Measurements from ENCODE around the gene NUTM1.

The NUTM1 gene

DNA sequence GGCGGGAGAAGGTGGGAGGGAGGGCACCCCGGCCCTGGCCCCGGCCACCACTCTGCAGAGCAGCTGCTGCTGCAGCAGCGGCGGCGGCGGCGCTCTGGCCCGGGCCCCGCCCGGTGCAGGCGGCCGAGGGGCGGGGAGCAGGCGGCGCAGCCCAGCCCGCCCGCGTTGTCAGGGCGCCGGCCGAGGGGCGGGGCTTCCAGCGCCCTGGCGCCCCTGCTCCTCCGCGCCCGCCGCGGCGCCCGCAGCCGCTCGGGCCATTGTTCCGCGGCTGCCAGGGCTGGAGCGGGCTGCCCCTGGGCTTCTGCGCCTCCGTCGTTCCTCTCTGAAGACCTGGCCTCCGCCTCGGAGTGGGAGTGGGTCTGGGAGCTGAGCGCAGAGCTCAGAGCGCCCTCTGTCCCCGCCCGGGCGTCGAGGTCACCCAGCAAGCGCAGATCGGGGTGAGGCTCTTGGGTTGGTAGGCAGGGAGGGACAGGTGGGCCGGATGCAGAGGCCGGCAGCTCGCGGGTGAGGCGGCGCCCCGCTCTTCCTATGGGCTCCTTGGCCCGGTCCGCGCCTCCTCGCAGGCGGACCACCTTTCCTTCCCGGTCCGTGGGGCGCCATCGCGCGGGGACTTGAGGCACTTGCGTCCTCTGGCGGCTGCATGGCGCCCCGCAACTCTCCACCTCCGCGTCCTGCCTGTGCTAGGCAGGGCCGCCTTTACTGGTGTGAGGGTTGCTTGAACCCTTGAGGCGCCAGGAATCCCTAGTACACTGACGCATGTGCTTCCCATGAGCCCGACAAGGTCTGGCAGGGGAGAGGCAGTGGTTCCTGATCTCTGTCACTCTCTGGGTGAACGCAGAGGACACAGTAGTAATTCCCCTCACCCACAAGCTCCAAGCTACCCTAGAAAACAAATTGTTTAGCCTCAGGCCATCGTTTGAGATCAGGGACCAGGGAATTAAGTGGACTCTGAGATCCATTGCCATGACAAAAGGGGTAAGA lies 24.3 kb downstream of the NUTM1 start, which contains the start of gene LPCAT4 (continued):
- TF ChIP-seq ZNF280C (tag by site-specific recombination; IDR thresholded peaks at IDR 0.05) (no peak), OSR2 (tag by site-specific recombination; IDR thresholded peaks at IDR 0.05) (no peak), HOXD13 (CRISPR knock-in tag; IDR thresholded peaks at IDR 0.05; ENCODE audit: borderline replicate concordance) (no peak), PRDM4 (tag by site-specific recombination; IDR thresholded peaks at IDR 0.05) (peak; percentile 47; the same call in 1 of the 2 replicates), ZNF777 (tag by site-specific recombination; IDR thresholded peaks at IDR 0.05; ENCODE audit: borderline replicate concordance) (no peak), ZNF26 (tag by site-specific recombination; IDR thresholded peaks at IDR 0.05) (no peak), ZBTB7A (tag by site-specific recombination; IDR thresholded peaks at IDR 0.05; ENCODE audit: low read depth) (peak; percentile 68; the same call in 1 of the 2 replicates), ZNF830 (tag by site-specific recombination; IDR thresholded peaks at IDR 0.05; ENCODE audit: low read depth) (no peak), ZNF394 (tag by site-specific recombination; IDR thresholded peaks at IDR 0.05; ENCODE audit: borderline replicate concordance) (peak; percentile 59), ZNF248 (tag by site-specific recombination; IDR thresholded peaks at IDR 0.05) (no peak), ZNF311 (tag by site-specific recombination; IDR thresholded peaks at IDR 0.05; ENCODE audit: borderline replicate concordance) (no peak), ZNF175 (tag by site-specific recombination; IDR thresholded peaks at IDR 0.05) (no peak), ZNF510 (tag by site-specific recombination; IDR thresholded peaks at IDR 0.05; ENCODE audit: insufficient replicate concordance) (no peak), ZNF341 (tag by site-specific recombination; IDR thresholded peaks at IDR 0.05; ENCODE audit: low read depth) (peak; percentile 53), ZNF2 (tag by site-specific recombination; IDR thresholded peaks at IDR 0.05) (peak; percentile 85), ZNF518A (tag by site-specific recombination; conservative IDR thresholded peaks at IDR 0.05; ENCODE audit: low read depth) (no peak), ZNF10 (tag by site-specific recombination; IDR thresholded peaks at IDR 0.05) (no peak), HOXC10 (CRISPR knock-in tag; IDR thresholded peaks at IDR 0.05) (no peak), ZXDB (tag by site-specific recombination; IDR thresholded peaks at IDR 0.05) (peak; percentile 78), MZF1 (tag by site-specific recombination; IDR thresholded peaks at IDR 0.05; ENCODE audit: borderline replicate concordance) (no peak)
- TF ChIP-seq, protein P1, sequence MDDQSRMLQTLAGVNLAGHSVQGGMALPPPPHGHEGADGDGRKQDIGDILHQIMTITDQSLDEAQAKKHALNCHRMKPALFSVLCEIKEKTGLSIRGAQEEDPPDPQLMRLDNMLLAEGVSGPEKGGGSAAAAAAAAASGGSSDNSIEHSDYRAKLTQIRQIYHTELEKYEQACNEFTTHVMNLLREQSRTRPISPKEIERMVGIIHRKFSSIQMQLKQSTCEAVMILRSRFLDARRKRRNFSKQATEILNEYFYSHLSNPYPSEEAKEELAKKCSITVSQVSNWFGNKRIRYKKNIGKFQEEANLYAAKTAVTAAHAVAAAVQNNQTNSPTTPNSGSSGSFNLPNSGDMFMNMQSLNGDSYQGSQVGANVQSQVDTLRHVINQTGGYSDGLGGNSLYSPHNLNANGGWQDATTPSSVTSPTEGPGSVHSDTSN (CRISPR knock-in tag; IDR thresholded peaks at IDR 0.05): 0 out of 2 replicates have a peak, but pooled peaks have one; percentile 26
- TF ChIP-seq, protein P2, sequence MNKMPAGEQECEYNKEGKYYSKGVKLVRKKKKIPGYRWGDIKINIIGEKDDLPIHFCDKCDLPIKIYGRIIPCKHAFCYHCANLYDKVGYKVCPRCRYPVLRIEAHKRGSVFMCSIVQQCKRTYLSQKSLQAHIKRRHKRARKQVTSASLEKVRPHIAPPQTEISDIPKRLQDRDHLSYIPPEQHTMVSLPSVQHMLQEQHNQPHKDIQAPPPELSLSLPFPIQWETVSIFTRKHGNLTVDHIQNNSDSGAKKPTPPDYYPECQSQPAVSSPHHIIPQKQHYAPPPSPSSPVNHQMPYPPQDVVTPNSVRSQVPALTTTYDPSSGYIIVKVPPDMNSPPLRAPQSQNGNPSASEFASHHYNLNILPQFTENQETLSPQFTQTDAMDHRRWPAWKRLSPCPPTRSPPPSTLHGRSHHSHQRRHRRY (tag by site-specific recombination; IDR thresholded peaks at IDR 0.05): no peak
- TF ChIP-seq, protein P3, sequence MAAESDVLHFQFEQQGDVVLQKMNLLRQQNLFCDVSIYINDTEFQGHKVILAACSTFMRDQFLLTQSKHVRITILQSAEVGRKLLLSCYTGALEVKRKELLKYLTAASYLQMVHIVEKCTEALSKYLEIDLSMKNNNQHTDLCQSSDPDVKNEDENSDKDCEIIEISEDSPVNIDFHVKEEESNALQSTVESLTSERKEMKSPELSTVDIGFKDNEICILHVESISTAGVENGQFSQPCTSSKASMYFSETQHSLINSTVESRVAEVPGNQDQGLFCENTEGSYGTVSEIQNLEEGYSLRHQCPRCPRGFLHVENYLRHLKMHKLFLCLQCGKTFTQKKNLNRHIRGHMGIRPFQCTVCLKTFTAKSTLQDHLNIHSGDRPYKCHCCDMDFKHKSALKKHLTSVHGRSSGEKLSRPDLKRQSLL (tag by site-specific recombination; IDR thresholded peaks at IDR 0.05): no peak
